Inflammatory macrophage (primary cell): ENCODE data around the gene ZNF576.
"Not testable (repeated sequence)": the region's sequence is repeated elsewhere in the genome, so short reads cannot be mapped to it uniquely, and the experiment has no call there.

Source experiments
- DNase-seq, 2 donors: peaks; one replicate each; pipeline ENCODE4 v3.0.0-alpha.2; 2020 to 2022

Gene ZNF576

DNA sequence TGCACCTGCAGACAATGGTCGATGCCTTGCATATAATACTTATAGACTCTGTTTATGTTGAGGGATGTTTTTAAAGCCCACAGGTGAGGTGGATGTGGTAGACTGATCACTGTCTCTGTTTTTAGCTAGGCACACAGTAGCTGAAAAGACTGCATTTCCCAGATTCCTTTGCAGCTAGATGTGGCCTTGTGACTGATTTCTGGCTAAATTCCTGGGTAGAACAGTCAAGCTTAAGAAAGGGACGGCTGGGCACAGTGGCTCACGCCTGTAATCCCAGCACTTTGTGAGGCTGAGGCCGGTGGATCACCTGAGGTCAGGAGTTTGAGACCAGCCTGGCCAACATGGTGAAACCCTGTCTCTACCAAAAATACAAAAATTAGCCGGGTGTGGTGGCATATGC is 3.9 kb downstream of the ZNF576 start:
- DNase-seq = not testable (repeated sequence)

DNA sequence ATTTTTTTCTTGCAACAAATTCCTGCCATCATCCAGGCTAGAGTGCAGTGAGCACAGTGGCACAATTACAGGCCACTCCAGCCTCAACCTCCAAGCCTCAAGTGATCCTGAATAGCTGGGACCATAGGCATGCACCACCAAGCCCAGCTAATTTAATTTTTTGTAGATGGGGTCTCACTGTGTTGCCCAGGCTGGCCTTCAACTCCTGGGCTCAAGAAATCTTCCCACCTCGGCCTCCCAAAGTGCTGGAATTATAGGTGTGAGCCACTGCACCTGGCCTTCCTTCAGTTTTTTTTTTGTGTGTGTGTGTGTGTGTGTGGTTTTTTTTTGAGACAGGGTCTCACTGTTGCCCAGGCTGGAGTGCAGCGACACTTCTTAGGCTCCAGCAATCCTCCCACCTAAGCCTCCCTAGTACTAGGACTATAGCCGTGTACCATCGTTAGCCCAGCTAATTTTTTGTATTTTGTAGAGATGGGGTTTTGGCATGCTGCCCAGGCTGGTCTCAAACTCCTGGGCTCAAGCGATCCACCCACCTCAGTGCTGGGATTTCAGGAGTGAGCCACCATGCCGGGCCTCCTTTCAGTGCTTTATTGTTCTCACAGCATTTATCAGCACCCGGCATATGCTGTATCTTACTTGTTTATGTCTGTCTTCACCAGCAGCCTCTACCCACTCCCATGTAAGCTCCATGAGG is 9.6 kb downstream of the ZNF576 start:
- no peak for DNase-seq

DNA sequence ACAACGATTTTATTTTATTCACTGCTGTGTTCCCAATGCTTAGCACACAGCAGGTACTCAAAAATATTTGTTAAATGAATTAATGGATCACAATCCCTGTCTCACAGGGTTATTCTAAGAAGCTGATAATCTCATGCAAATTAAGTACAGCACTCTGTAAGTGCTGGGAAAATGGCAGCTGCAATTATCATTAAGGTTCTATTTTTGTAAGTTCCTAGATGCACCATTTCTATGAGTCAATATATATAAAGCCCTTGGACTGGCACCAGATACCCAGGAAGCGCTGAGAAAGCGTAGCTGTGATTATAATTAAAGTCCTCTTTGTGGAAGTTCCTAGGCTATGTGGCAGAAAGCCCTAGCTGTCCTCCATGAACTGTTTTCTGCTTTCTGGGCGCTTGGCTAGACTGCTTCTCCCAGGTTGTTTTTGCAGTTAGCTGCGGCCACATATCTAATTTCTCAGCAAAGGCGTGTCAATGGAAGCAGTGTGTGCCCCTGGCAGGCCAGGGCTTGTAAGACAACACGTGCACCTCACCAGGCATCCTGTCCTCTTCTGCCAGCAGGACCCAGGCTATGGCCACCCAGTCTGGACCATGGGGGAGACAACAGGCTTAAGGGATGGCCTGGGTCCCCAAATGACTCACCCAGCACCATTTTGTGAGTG is 10.3 kb downstream of the ZNF576 start:
- no peak for DNase-seq

DNA sequence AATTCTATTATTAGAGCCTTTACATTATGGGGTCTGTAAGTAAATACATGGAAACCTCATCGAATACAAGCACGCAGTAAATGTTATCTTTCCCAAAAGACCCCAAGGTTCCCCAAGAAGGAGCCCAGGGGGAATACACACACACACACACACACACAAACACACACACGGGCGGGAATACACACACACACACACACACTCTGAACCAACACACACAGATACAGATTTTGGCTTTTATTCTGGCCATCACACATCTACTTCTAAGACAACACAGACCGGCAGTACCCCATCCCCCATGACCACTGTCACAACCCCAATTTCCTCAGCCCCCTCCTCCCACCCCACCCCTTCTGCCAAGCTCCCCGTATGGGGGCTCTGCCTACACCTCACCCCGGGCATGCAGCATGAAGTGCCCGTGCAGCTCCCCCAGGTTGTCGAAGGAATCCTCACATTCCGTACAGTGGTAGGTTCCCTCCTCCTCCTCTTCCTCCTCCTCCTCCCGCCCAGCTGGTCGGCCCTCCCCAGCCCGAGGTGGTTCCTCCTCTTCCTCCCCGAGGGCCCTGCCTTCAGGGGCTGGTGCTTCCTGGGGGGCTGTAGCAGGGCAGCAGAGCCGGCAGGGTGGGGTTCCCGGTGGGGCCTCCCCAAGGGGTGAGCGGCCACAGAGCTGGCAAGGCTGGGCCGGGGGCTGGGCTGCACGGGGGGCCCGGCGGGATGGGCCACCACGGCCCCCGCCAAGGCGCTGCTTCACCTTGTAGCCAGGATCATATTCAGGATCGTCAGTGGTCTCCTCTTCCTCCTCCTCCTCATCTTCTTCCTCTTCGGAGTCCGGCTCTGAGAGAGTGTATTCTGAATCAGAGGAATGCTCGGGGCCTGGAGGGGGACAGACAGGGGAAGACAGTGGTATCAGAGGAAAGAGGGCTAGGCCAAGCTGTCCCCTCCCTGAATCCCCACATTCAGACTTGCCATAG is 11.1 kb downstream of the ZNF576 start:
- no peak for DNase-seq

DNA sequence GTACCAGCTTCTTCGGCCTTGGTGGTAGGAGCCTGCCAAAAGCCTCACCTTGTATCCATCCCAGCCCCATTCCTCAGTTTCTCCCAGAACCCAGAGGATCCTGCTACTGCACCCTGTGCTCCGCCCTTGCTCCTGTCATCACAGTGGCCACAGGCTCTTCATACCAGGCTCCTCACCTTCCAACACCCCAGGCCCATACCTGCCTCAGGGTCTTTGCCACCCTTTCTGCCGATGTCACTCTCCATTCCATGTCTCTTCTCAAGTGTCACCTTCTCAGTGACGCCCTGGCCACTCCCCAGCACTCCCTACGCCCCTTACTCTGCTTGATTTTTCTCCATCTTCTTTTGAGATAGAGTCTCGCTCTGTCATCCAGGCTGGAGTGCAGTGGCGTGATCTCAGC is 13.5 kb downstream of the ZNF576 start:
- DNase-seq = no peak

DNA sequence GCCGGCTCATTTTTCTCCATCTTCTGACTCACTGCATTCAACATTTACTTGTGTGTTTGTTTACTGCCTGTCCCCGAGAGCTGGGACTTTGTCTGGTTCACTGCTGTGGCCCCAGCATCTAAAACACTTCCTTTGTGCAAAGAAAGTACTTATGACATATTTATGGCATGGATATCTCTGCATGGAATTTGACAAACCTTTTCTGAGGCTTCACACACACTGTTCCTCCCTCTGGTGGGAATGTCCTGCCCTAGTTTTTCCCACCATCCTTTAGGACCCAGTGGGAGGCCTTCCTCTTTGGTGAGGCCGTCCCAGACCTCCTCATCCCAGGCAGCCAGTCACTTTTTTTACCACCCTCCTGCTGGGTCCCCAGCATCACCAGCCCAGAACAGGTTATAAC is 14.1 kb downstream of the ZNF576 start:
- no peak for DNase-seq

DNA sequence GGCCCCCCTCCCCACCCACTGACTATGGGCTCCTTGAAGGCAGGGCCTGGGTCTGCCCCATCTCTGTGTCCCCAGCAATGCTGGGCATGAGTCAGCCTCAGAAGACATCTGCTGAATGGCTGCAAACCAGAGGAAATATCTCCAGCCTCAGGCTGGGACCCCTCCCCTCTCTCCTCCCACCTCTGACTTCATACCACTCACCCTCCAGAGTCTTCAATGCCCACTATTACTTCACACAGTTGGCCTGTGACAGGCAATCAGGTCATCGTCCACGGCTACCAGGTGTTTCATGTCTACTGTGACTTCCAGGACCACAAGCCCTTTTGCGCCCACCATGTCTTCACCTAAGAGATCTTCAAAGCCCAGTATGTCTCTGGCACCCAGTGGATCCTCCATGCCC is 15.4 kb downstream of the ZNF576 start, which contains the start of gene SRRM5:
Gene SRRM5 (plus strand): TSS at position 301 of the 400 bp plus-strand sequence. CDS start 34 bp downstream, at position 335.
- DNase-seq = no peak

DNA sequence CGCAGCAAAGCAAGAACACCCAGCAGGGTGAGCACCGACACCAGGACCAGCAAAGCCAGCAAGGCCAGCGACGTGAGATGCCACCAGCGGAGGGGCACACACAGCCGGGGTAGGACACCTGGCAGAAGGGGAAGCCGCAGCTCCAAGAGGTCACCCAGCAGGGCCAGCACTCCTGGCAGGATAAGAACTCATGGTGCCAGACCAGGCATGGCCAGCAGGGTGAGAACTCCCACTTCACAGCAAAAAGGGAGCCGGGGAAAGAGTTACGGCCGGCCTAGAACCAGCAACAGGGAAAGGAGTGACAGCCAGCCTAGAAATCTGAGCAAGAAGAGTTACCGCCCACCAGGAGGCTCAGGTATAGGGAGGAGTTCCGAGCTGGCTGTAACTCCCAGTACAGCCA is 16.0 kb downstream of the ZNF576 start:
- no peak for DNase-seq

DNA sequence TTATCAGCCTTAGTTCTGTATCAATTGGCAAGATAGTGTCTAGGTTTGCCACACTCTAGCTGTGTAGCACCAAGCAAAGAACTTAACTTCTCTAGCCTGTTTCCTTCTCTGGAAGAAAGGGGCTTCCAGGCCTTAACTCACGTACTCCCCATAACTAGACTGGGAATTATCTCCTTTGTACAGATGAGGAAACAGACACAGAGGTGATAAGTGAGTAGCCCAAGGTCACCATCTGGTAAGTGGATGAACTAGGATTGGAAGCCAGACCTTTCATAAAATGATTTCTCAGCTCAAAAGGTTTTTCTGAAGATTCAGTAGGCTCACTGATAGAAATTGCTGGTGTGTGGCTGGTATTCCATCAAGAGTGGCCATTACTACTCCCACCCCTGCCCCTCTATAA is 19.9 kb downstream of the ZNF576 start:
- no peak for DNase-seq

DNA sequence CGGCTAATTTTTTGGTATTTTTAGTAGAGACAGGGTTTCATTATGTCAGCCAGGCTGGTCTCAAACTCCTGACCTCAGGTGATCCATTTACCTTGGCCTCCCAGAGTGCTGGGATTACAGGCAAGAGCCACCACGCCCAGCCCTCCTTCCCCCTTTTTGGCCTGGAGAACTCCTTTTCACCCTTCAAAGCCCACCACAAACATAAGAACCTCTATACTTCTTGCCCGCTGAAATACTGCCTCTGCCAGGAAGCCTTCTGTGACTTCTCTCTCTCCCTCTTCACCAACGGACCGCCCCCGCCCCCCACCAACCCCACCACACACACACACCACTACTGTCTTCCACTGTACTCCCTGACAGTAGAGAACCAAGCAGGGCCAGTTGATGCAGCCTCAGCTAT is 20.6 kb downstream of the ZNF576 start:
- no peak for DNase-seq

DNA sequence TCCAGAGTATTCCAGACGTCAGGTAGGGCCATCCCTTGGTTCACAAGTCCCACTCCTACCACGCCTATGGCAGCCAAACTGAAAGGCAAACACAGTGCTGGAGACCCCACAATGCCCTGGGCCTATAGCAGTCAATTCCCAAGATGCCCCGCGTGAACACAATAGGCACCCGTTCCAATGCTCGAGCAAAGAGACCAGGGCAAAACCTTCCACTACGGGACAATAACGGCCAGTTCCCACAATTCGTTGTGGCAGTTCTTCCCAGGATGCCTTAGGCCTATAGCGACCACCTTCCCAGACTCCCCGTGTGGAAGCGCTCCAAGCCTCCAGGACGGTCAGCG is 22.5 kb downstream of the ZNF576 start:
- DNase-seq = peak in 1 of 2 donors; percentile 30

DNA sequence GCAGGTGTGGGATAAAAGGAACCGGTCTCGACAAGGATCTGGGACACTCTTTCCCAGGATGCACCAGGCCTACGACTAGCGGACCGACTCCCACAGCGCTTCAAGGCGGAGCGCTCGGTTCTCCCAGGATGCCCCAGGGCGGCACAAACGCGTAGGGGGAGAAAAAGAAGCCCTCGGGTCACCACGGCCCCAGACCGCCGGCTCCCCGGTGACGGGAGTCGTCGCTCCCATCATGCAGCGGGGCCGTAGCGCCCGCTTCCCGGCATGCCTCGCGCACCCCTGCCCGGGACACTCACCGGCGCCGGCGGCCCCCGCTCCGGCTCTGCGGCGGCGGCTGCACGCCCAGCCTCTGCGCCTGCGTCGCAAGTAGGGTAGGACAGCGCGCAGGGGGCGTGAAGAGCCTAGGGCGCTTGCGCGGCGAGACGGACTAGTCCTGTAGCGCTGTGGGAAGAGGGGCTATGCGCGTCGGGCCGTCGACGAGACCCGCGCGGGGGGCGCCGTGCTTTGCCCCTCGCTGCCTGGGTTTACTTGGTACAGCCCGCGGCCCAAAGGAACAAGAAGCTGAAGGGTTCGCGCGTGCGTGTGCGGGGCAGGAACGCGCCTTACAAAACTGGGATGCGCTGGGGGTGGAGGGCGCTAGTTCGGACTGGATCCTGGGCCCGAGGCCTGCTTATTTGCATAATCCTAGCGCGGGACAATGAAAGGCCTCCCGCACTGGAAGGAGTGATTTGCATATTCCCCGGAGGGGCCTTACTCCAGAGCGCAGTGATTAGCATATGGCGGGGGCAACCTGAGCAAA is 23.1 kb downstream of the ZNF576 start, which contains the start of gene ZNF428:
Gene ZNF428 (minus strand): TSS at position 368 of the 799 bp plus-strand sequence. CDS start 5,325 bp downstream, outside the sequence.
- peak; percentile 81 to 91 for DNase-seq

DNA sequence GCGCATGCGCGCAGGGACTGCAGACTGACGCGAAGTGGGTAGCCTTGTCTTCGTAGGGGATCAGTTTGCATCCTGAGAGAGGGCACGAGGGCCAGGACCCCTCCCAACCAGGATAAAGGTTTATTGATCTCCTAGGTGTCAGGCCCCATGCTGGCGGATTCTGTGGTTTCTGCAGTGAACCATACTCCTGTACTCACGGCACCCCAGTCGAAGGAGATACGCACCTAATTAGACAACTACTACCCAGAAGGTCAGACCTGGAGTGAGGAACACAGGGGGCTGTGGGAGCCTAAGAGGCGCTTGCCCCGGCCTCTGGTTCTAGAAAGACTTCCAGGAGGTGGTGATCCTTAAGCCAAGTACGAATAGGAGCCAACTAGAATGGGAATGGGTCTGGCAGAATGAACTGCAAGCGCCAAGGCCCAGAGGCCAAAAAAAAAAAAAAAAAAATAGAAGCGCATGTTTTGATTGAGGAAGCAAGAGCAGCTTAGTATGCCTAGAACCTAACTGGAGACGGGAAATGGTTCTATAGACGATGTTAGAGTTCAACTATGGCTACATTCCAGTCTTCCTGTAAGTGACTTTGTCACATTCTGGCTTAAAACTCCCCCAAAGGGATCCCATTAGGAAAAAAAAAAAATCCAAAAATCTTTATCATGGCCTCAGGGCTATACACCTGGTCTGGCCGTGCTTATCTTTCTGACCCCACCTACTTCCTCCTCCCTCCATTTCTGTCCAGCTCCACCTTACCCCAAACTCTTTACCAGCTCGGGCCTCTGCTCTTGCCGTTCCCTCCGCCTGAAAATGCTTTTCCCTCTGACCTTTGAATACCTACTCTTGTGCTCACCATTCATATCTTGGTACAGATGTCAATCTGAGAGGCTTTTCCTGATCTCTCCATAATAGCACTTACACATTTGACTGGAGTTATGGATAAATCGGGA is 23.9 kb downstream of the ZNF576 start:
- no peak for DNase-seq

DNA sequence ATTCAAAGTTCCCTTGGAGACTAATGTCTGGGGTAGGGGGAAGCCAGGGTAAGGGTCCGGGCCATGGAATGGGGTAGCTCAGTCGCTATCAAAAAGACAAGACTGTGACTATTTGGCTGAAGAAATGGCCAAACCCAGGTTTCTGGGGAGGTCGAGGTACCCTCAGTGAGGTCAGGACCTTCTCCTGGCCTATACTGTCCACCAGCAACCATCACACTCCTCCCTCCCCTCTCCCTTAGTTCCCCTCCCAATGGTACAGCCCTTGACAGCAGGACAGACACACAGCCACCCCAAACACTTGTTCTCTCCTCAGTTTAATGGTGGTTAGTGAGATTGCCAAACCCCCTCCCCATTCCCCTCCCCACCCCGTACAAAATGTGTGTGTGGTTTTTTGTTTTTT is 25.7 kb downstream of the ZNF576 start:
- no peak for DNase-seq

DNA sequence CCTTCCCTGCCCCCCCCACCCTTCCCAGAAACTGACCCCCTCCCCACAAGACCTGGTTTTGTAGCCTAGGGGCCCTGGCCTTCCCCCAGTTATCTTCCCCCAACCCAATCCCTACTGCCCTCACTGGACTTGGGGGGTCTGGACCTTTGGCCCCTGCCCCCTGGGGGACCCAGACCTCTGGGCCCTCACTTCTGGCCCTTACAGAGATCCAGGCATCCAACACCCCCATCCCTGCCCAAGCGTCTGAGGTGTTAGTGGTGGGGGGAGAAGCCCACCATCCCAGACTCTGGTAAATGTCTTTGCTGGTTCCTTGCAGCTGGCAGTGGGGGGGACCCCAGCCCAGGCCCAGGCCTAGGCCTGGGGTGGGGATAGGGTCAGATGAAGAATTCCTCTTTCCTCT is 26.6 kb downstream of the ZNF576 start:
- DNase-seq = no peak

DNA sequence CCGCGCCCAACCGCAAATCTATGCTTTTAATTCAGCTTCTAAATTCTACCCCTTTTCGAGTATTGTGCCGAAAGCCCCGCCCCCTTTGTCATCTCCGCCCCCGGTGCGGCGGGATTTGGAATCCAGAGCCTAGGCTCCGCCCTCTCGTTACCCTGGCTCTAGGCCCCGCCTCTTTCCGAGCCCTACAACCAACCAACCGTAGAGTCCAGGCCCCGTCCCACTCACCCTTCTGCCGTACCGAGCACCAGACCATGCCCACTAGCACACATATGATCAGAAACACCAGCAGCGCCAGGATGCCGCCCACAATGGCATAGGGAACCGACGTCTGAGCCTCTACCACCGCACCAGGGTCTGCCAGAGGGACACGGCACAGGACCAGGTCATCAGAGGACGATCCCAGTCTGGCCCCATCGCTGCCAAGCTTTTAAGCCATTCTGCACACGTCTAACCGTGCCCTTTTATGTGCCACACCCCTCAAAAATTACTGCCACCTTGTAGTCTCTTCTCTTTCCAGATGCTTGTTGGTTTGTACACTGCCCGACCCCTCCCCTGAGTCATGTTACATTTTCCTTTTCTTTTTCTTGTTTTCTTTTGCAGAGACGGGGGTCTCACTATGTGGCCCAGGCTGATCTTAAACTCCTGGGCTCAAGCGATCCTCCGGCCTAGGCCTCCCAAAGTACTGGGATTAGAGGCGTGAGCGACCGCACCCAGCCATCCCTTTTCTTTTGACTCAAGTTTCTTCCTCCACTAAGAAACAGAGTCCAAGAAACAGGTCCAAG is 27.7 kb downstream of the ZNF576 start:
- no peak for DNase-seq

DNA sequence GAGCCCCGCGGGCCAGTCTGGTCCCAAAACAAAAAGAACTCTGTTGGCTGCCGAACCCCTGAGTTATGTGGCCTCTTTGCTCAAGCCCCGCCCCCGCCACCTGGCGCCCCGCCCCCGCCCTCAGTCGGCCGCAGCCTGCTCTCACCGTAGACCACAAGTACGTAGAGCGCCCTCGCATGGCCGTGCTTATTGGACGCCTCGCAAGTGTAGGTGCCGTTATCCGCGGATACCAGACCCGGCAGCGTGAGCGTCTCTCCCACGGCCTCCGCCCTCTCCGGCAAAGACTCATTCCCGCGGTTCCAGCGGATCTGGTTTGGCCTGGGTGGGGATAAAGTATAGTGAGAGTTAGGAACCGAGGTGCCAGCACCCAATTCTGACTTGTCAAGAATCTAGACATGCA is 28.5 kb downstream of the ZNF576 start:
- DNase-seq = peak; percentile 45 to 63

DNA sequence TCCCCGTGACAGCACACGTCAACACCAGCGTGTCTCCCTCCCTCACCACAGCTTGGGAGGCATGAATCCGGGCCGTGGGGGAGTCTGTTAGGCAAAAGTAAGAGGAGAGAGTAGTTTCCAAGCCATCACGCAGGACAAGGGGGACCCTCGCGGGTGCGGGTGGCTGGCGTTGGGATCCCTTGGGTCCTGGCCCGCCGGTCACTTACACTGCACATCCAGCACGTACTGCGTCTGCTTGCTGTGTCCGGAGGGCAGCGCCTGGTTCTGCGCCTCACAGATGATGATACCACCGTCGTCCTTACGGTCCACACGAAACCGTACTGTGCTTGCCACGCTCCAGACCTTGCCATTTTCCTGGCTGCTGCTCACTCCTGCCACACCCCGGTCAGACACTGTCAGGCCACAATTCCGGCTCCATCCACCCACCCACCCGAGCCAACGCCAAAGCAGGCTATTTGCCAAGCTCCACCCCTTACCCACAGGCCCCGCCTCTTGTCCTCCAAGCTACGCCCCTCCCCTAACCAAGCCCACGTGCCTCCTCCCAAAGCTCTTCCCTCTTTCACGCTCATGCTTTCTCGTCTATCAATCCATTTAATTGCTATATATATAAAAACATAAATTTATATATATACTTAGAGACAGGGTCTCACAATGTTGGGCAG is 29.7 kb downstream of the ZNF576 start:
- peak; percentile 62 to 64 for DNase-seq

DNA sequence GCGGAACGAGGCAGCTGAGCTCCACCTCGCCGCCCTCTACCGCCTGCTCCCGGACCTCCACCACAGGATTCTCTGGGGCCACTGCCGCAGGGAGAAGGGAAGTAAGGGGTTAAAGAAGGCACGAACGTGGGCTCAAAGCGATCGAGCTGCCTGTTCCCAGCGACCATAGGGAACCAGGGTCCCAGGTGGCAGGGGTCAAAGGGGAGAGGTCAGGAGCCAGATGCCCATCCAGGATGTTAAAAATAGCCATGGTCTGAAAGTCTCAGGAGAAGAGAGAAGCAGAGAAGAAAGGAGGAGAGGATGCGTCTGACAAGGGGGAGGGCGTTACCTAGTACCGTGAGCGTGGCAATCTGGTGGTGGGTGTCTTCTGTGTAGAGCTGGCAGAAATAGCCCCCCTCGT is 30.4 kb downstream of the ZNF576 start:
- no peak for DNase-seq
